HK-2 (cell line): ENCODE data around the gene SHISA7.
"Not testable (repeated sequence)": the region's sequence is repeated elsewhere in the genome, so short reads cannot be mapped to it uniquely, and the experiment has no call there.

Experiments
- DNase-seq: peaks from one replicate; pipeline ENCODE4 v3.0.0-alpha.2; 2018; ENCODE audit not compliant: unreplicated experiment

SHISA7 gene

GRCh38 chr19:55419624-55420236, 23.4 kb downstream of the SHISA7 start:
- no peak for DNase-seq

GRCh38 chr19:55419103-55419502, 24.0 kb downstream of the SHISA7 start:
- DNase-seq, result no peak

GRCh38 chr19:55418185-55418584, 24.9 kb downstream of the SHISA7 start:
- peak; percentile 75 for DNase-seq

- DNase-seq, result no peak
Observed at GRCh38 chr19:55410168-55410567, 32.9 kb downstream of the SHISA7 start.

- not testable (repeated sequence) for DNase-seq
Observed at GRCh38 chr19:55409179-55409578, 33.9 kb downstream of the SHISA7 start.

- DNase-seq, result no peak
Observed at GRCh38 chr19:55408533-55408872, 34.6 kb downstream of the SHISA7 start.

- peak; percentile 99 for DNase-seq
Observed at GRCh38 chr19:55407800-55408532, 35.1 kb downstream of the SHISA7 start.

- DNase-seq, result not testable (repeated sequence)
Observed at GRCh38 chr19:55407550-55407799, 35.6 kb downstream of the SHISA7 start, which contains the start of gene UBE2S. TSS of gene UBE2S (minus strand) at chr19:55407788. CDS start at chr19:55407589, 199 bp downstream.

- DNase-seq, result peak; percentile 42
Observed at GRCh38 chr19:55406826-55407549, 36.1 kb downstream of the SHISA7 start.

- DNase-seq, result no peak
Observed at GRCh38 chr19:55406091-55406825, 36.8 kb downstream of the SHISA7 start.

GRCh38 chr19:55405638-55406037, 37.5 kb downstream of the SHISA7 start:
- DNase-seq, result no peak

GRCh38 chr19:55402509-55402908, 40.6 kb downstream of the SHISA7 start:
- no peak for DNase-seq

- DNase-seq, result not testable (repeated sequence)
Observed at GRCh38 chr19:55401390-55401789, 41.7 kb downstream of the SHISA7 start.

- DNase-seq, result no peak
Observed at GRCh38 chr19:55400281-55401087, 42.6 kb downstream of the SHISA7 start.

GRCh38 chr19:55398200-55398925, 44.7 kb downstream of the SHISA7 start:
- no peak for DNase-seq

- no peak for DNase-seq
Observed at GRCh38 chr19:55392820-55393761, 50.0 kb downstream of the SHISA7 start.

- no peak for DNase-seq
Observed at GRCh38 chr19:55391702-55392615, 51.1 kb downstream of the SHISA7 start.

GRCh38 chr19:55391191-55391670, 51.9 kb downstream of the SHISA7 start:
- no peak for DNase-seq
